Stimulated activated CD8-positive, alpha-beta memory T cell treated with anti-CD3 and anti-CD28 coated beads, Interleukin-7, amount 100 ng/mL, for 24 hours (primary cell): ENCODE results near the gene SSBP2.

ENCODE experiments used
- DNase-seq: peaks from one replicate; pipeline ENCODE4 v3.0.0-alpha.2; 2020; ENCODE audit warnings: low read depth

The SSBP2 gene

GRCh38 chr5:81751009-81751835, at the start of gene SSBP2:
Gene SSBP2, minus strand, starts transcription at chr5:81751097. Its CDS starts 55 bp downstream, at chr5:81751042.
- DNase-seq: peak; percentile 97

- DNase-seq: no peak
Observed at GRCh38 chr5:81795666-81796065, 44.8 kb upstream of the SSBP2 start.

GRCh38 chr5:81794226-81794625, 43.3 kb upstream of the SSBP2 start:
- DNase-seq: no peak

GRCh38 chr5:81790336-81790735, 39.4 kb upstream of the SSBP2 start:
- DNase-seq: no peak

GRCh38 chr5:81789033-81789432, 38.1 kb upstream of the SSBP2 start:
- no peak for DNase-seq

- DNase-seq: no peak
Observed at GRCh38 chr5:81788329-81788728, 37.4 kb upstream of the SSBP2 start.

GRCh38 chr5:81787474-81788242, 36.8 kb upstream of the SSBP2 start:
- DNase-seq: no peak

- no peak for DNase-seq
Observed at GRCh38 chr5:81786991-81787390, 36.1 kb upstream of the SSBP2 start.

- DNase-seq: no peak
Observed at GRCh38 chr5:81786496-81786895, 35.6 kb upstream of the SSBP2 start.

- DNase-seq: no peak
Observed at GRCh38 chr5:81785322-81785721, 34.4 kb upstream of the SSBP2 start.

- DNase-seq: no peak
Observed at GRCh38 chr5:81783401-81783800, 32.5 kb upstream of the SSBP2 start.

- DNase-seq: no peak
Observed at GRCh38 chr5:81782811-81783210, 31.9 kb upstream of the SSBP2 start.

GRCh38 chr5:81779916-81780266, 29.0 kb upstream of the SSBP2 start:
- DNase-seq: no peak

- no peak for DNase-seq
Observed at GRCh38 chr5:81779125-81779915, 28.4 kb upstream of the SSBP2 start.

GRCh38 chr5:81778642-81779041, 27.7 kb upstream of the SSBP2 start:
- no peak for DNase-seq

- no peak for DNase-seq
Observed at GRCh38 chr5:81776258-81776657, 25.4 kb upstream of the SSBP2 start.

GRCh38 chr5:81774374-81774773, 23.5 kb upstream of the SSBP2 start:
- no peak for DNase-seq

GRCh38 chr5:81773574-81773973, 22.7 kb upstream of the SSBP2 start:
- no peak for DNase-seq

GRCh38 chr5:81773161-81773560, 22.3 kb upstream of the SSBP2 start:
- DNase-seq: no peak

- no peak for DNase-seq
Observed at GRCh38 chr5:81772488-81772887, 21.6 kb upstream of the SSBP2 start.

GRCh38 chr5:81768935-81769452, 18.1 kb upstream of the SSBP2 start:
- DNase-seq: no peak

- no peak for DNase-seq
Observed at GRCh38 chr5:81767938-81768337, 17.0 kb upstream of the SSBP2 start.
